NCI-H146 (cell line): ENCODE results near the gene FAF1.
"Not testable (repeated sequence)": the region's sequence is repeated elsewhere in the genome, so short reads cannot be mapped to it uniquely, and the experiment has no call there.

Experiments used
- DNase-seq: peaks from one replicate; lab custom pipeline; 2025; lab: John Stamatoyannopoulos, UW

Gene FAF1

GRCh38 chr1:50959303-50959912 is 659 bp downstream of the FAF1 start:
- peak; percentile 39 for DNase-seq

GRCh38 chr1:50955116-50955515 is 5.0 kb downstream of the FAF1 start:
- no peak for DNase-seq

DNA sequence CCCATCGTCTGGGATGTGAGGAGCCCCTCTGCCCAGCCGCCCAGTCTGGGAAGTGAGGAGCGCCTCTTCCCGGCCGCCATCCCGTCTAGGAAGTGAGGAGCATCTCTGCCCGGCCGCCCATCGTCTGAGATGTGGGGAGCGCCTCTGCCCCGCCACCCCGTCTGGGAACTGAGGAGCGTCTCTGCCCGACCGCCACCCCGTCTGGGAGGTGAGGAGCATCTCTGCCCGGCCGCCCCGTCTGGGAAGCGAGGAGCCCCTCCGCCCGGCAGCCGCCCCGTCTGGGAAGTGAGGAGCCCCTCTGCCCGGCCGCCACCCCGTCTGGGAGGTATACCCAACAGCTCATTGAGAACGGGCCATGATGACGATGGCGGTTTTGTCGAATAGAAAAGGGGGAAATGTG is 7.5 kb downstream of the FAF1 start:
- DNase-seq, result not testable (repeated sequence)

DNA sequence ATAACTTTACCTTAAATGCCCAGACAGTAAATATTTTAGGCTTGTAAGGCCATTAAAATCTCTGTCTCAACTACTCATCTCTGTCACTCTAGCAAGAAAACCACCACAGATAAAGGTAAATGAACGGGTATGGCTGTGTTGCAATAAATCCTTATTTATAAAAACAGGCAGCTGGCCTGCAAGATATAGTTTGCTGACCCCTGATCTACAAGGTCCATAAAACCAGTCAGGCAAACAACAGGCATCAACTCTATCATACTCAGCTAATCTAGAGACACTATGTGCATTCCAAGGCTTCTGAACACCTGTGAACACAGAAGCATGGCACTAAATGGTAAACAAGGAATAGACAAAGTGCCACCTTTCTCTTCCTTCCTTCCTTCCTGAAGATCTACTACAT is 9.7 kb downstream of the FAF1 start:
- DNase-seq, result no peak

- DNase-seq, result no peak
Observed at GRCh38 chr1:50949286-50949982, 10.6 kb downstream of the FAF1 start.

- no peak for DNase-seq
Observed at GRCh38 chr1:50942334-50942733, 17.7 kb downstream of the FAF1 start.

GRCh38 chr1:50940291-50940690 is 19.8 kb downstream of the FAF1 start:
- no peak for DNase-seq

GRCh38 chr1:50936321-50936720 is 23.7 kb downstream of the FAF1 start:
- DNase-seq, result no peak

GRCh38 chr1:50935276-50935675 is 24.8 kb downstream of the FAF1 start:
- DNase-seq, result not testable (repeated sequence)

DNA sequence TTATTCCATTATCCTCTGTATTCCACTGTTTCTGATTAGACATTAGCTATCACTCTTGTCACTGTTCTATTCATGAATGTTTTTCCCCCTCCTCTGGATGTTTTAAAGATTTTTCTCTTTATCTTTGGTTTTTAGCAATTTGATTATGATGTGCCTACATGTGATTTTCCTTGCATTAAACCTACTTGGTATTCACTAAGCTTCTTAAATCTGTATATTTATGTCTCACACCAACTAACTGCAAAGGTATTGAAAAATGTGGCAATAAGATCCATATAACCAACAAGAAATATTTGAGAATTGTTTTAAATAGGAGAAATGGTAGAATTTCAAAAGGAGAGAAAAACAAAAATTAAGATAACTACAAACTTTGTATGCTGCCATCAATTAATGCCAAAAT is 25.2 kb downstream of the FAF1 start:
- no peak for DNase-seq

DNA sequence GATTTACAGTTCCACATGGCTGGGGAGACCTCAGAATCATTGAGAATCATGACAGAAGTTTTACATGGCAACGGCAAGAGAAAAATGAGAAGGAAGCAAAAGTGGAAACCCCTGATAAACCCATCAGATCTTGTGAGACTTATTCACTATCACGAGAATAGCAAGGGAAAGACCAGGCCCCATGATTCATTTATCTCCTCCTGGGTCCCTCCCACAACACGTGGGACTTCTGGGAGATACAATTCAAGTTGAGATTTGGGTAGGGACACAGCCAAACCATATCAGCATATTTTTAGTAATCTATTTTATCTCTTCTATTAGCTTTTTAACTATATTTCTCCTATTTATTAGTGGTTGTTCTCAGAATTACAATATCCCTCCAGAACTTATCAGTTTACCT is 26.3 kb downstream of the FAF1 start:
- DNase-seq, result not testable (repeated sequence)

GRCh38 chr1:50932043-50932442 is 28.0 kb downstream of the FAF1 start:
- not testable (repeated sequence) for DNase-seq

DNA sequence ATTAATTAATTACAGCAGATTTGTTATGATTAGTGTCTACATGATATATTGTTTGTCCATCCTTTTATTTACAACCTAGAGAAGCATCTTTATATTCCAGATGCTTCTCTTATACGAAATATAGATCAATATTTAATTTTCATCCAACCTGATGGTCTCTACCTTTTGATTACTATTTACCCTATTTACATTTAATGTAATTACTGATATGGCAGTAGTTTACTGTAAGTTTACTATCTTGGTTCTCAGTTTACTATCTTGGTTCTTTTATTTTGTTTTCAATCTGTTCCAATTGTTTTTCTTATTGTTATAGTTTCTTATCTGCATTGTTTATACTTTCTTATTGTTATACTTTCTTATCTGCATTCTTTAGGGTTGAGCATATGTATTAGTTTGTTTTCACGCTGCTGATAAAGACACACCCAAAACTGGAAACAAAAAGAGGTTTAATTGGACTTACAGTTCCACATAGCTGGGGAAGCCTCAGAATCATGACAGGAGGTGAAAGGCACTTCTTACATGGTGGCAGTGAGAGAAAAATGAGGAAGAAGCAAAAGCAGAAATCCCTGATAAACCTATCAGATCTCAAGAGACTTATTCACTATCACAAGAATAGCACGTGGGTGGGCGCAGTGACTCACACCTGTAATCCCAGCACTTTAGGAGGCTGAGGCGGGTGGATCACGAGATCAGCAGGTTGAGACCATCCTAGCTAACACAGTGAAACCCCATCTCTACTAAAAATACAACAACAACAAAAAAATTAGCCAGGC is 28.9 kb downstream of the FAF1 start:
- no peak for DNase-seq

DNA sequence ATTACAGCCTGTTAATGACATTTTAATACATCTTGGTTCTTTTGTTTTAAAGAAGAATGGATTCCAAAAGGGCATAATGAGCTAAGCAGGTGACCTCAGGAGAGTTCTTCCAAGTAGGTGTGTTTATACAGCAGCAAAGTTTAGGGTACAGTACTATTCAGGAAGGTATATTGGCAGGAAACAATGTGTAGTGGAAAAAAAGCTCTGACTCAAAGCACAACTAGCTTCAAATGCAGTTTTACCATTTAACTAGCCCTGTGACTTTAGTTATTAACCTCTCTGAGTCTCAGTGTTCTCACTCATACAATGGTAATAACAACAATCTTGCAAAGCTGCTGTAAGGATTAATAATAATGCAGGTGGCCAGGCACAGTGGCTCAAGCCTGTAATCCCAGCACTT is 29.9 kb downstream of the FAF1 start:
- no peak for DNase-seq

DNA sequence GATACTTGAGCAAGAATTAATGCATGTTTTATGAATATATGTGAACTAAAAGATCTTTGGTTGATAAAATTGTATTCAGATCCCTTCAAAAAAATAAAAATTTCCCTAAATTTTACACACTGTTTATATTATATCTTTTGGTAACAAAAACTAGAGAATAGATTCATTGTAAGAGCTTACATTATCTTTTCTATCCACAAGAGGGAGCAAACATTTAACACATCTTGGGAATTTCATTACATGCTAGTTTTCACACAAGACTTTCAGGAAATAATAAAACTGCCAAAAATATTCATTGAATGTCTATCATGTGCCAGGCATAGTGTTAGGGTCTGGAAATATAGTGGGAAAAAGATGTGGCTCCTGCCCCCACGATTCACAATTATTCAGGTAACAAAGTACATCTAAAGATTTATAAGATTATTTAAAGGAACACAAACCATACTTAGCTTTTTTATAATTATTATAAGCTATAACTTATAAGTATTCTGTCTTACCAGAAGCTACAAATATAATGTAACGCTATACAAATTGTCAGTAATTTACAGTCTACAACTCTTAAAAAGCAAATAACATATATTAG is 30.6 kb downstream of the FAF1 start:
- peak; percentile 1 for DNase-seq

DNA sequence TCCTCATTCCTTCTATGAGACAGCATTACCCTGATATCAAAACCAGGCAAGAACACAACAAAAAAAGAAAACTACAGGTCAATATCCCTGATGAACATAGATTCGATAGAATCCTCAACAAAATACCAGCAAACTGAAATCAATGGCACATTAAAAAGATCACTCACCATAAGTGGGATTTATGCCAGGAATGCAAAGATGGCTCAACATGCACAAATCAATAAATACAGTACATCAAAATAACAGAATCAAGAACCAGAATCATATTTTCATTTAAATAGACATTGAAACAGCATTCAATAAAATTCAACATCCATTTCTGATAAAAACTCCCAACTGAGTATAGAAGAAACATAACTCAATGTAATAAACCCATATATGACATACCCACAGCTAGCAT is 36.5 kb downstream of the FAF1 start:
- no peak for DNase-seq

GRCh38 chr1:50921029-50921428 is 39.0 kb downstream of the FAF1 start:
- no peak for DNase-seq

GRCh38 chr1:50920409-50920808 is 39.7 kb downstream of the FAF1 start:
- no peak for DNase-seq

- no peak for DNase-seq
Observed at GRCh38 chr1:50917138-50918137, 42.6 kb downstream of the FAF1 start.

DNA sequence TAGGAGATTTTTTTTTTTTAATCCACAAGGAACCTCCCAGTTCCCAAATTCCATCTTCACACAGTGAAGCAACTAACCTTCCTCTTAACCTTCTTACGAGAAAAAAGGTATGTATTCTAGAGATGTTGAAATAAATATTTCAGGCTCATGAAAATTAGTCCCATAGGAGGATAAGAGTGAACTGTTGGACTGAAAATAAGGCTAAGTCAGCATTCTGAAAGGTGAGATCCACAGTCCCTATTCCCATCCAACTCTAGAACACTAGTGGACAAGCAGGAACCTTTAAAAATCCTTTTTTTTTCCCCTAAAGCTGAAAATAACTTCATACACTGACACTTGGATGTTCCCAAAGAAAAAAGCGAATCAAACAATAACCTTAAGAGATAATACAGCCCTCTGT is 44.4 kb downstream of the FAF1 start:
- no peak for DNase-seq

GRCh38 chr1:50913954-50914353 is 46.1 kb downstream of the FAF1 start:
- no peak for DNase-seq

- DNase-seq, result not testable (repeated sequence)
Observed at GRCh38 chr1:50910356-50910755, 49.7 kb downstream of the FAF1 start.
